Right lobe of liver (tissue), 6 donors: ENCODE results near the gene KLHDC1. TPM values are rescaled to one million over a fixed set of nuclear protein-coding genes. Genes with fewer than 3 reads are reported as not detected.
"Not testable (repeated sequence)": the region's sequence is repeated elsewhere in the genome, so short reads cannot be mapped to it uniquely, and the experiment has no call there.

Experiments used
- ATAC-seq, 4 donors: fragments of 200-7000 bp; cut with Tn5 transposase; one replicate each; pipeline ENCODE4 v1.9.1; 2020; ENCODE audit warnings: mild to moderate bottlenecking in 4 of 4, moderate library complexity in 4 of 4
- DNase-seq, 3 donors: peaks; one replicate each; pipeline ENCODE4 v3.0.0-alpha.2; 2020
- H3K27ac ChIP-seq, 3 donors: fragments of 200-600 bp; one replicate each; pipeline ENCODE4 v1.8.0; 2022
- H3K27me3 ChIP-seq, 2 donors: fragments of 200-600 bp; one replicate each; pipeline ENCODE4 v1.8.0; 2022
- H3K36me3 ChIP-seq, 4 donors: fragments of 200-600 bp; sonication (generic) in 1 of 4; one replicate each; pipeline versions ENCODE4 v1.5.1 to v1.8.0; 2017 to 2022; ENCODE audit warnings: control low read depth in 1 of 4
- H3K4me1 ChIP-seq, 4 donors: fragments of 200-600 bp; sonication (generic) in 1 of 4; one replicate each; pipeline versions ENCODE4 v1.5.1 to v1.8.0; 2017 to 2022; ENCODE audit warnings: control low read depth in 1 of 4
- H3K4me3 ChIP-seq, 3 donors: fragments of 200-600 bp; one replicate each; pipeline ENCODE4 v1.8.0; 2022
- H3K9me3 ChIP-seq, 4 donors: fragments of 200-600 bp; sonication (generic) in 1 of 4; one replicate each; pipeline versions ENCODE4 v1.5.1 to v1.8.0; 2017 to 2022; ENCODE audit warnings: control low read depth in 1 of 4
- CTCF ChIP-seq, 4 donors: fragments of 200-600 bp in 3 of 4; fragments of 450-650 bp in 1 of 4; IDR thresholded peaks; one replicate each; pipeline versions ENCODE4 v1.5.1 to v1.8.0; 2016 to 2022; ENCODE audit warnings: antibody characterized with exemption in 4 of 4, mild to moderate bottlenecking in 2 of 4
- POLR2A ChIP-seq: fragments of 450-650 bp; IDR thresholded peaks from one replicate; pipeline ENCODE4 v1.6.1; 2017; ENCODE audit warnings: antibody characterized with exemption, mild to moderate bottlenecking
- WGBS: methylation state at CpG from one replicate; pipeline ENCODE4 v1.1.6; 2018; ENCODE audit warnings: low coverage, low lambda C conversion rate; ENCODE audit not compliant: insufficient coverage; ENCODE audit errors: missing lambda C conversion rate; 5-methylcytosine and 5-hydroxymethylcytosine counted together
- intact Hi-C, 2 donors: fragments of 100-400 bp; cut with DNase I; formaldehyde crosslinking; loops; one replicate each; pipeline versions ENCODE4 v1.11.2 to v1.14.1; 2022
- total RNA-seq, 6 experiments: library from RNA; depleted of rRNA in 2 of 6; stranded (reverse); fragments of >200 nt in 2 of 6; fragmentation: NEBNext Ultra II Directional in 3 of 6; extraction: Animal tissue kit (Norgen Biotek cat#: 25700) in 3 of 6; gene quantifications; one replicate each; pipeline versions ENCODE4 v1.1.0 to v1.2.4, GENCODE V29; 2016 to 2023
- donor health status: DM: no; HTN: yes; CAD: no.
- donor health status: DM: no; HTN: no; CAD: no.
- donor health status: DM: no; HTN: no; CAD: no.
- donor health status: DM: no; HTN: yes; CAD: no.
- donor health status: DM: no; HTN: yes; CAD: no.

KLHDC1 gene
- total RNA-seq, 6 experiments from 2014 or later: 1.1 to 3.4 (median 2.1) TPM

GRCh38 chr14:49745191-49745590, 52.3 kb downstream of the KLHDC1 start:
- 100% methylated on average over 1 of the region's 1 CpG for WGBS
- ATAC-seq: no peak
- DNase-seq: no peak
- H3K27me3 ChIP-seq: no peaks in the 10 kb centered on the region
- H3K9me3 ChIP-seq: no peaks in the 10 kb centered on the region
- H3K4me1 ChIP-seq: no peaks in the 10 kb centered on the region
- no peak overlapping the region for H3K27ac ChIP-seq
- H3K4me3 ChIP-seq: no peak overlapping the region
- intact Hi-C loops: no loop called here
- TF ChIP-seq CTCF (IDR thresholded peaks at IDR 0.05) (no peak), POLR2A (no peak)
- H3K36me3 ChIP-seq: peaks cover 0 to 6% (median 0%) of the 10 kb centered on the region in 4 donors

- H3K27me3 ChIP-seq, H3K9me3 ChIP-seq, H3K4me3 ChIP-seq, H3K4me1 ChIP-seq, DNase-seq, H3K36me3 ChIP-seq, H3K27ac ChIP-seq, intact Hi-C loops: not testable (repeated sequence)
- peak; percentile 30 to 83 (median 62) for ATAC-seq
These were observed 53.6 kb downstream of the KLHDC1 start for GRCh38 chr14:49746476-49746875.

GRCh38 chr14:49754570-49755097, 61.7 kb downstream of the KLHDC1 start:
- TF ChIP-seq CTCF (IDR thresholded peaks at IDR 0.05): no peak
- TF ChIP-seq POLR2A: no peak
- H3K27me3 ChIP-seq: no peaks in the 10 kb centered on the region
- DNase-seq: no peak
- H3K9me3 ChIP-seq: no peaks in the 10 kb centered on the region
- 88% methylated on average over 5 of the region's 5 CpGs for WGBS
- ATAC-seq: no peak
- no peak overlapping the region for H3K27ac ChIP-seq
- H3K4me1 ChIP-seq: no peaks in the 10 kb centered on the region
- no peak overlapping the region for H3K4me3 ChIP-seq
- intact Hi-C loops: no loop called here
- H3K36me3 ChIP-seq: no peaks in the 10 kb centered on the region

GRCh38 chr14:49755378-49755777, 62.5 kb downstream of the KLHDC1 start:
- H3K27ac ChIP-seq: no peak overlapping the region
- no peak overlapping the region for H3K4me3 ChIP-seq
- no peaks in the 10 kb centered on the region for H3K4me1 ChIP-seq
- no peak for ATAC-seq
- TF ChIP-seq POLR2A: no peak
- no peak for TF ChIP-seq CTCF (IDR thresholded peaks at IDR 0.05)
- no peaks in the 10 kb centered on the region for H3K36me3 ChIP-seq
- intact Hi-C loops: no loop called here
- DNase-seq: no peak
- H3K27me3 ChIP-seq: no peaks in the 10 kb centered on the region
- 74% methylated on average over 3 of the region's 3 CpGs for WGBS
- H3K9me3 ChIP-seq: no peaks in the 10 kb centered on the region

- DNase-seq (no peak), ATAC-seq (no peak)
- no peak for TF ChIP-seq POLR2A
- no peak for TF ChIP-seq CTCF (IDR thresholded peaks at IDR 0.05)
- Histone ChIP-seq H3K4me1 (peaks cover 0 to 7% (median 0%) of the 10 kb centered on the region in 4 donors), H3K27ac (no peak overlapping the region), H3K4me3 (no peak overlapping the region), H3K27me3 (no peaks in the 10 kb centered on the region), H3K9me3 (no peaks in the 10 kb centered on the region), H3K36me3 (no peaks in the 10 kb centered on the region)
- 81% methylated on average over 5 of the region's 6 CpGs for WGBS
- intact Hi-C loops: loop anchor here (10.0 kb wide), 2 partner anchors 117 to 127 kb away; partner anchors contain the start of gene DNAAF2 (in 1 of the 2)
These were observed 69.1 kb downstream of the KLHDC1 start for GRCh38 chr14:49761839-49762551.
